Measurements from ENCODE around the gene ARPC1A. TPM values are rescaled to one million over a fixed set of nuclear protein-coding genes. Genes with fewer than 3 reads are reported as not detected.

ARPC1A gene
- total and polyA plus RNA-seq, 2 of the 8 experiments (the other 6 are each of a cell fraction or from before 2014, with no cell fraction given): 123 to 155 TPM

DNA sequence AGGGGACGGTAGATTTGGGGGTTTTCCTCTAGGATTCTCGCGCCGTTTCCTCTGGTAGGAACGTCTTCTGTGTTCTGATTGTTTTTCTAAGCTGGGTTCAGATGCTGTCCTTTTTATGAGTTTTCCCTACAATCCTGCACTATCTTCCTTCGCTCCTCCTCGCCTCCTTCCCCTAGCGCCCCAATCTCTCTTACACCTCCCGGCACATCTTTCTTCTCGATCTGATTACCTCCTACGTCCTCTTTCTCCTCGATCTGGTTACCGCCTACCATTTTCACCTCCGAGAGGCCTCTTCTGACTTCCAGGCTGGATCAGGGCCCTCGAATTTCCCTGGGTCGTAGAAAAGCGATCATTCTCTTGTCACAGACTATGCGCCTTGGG lies 83.5 kb downstream of the ARPC1A start (continued):
- TF ChIP-seq, protein P1, sequence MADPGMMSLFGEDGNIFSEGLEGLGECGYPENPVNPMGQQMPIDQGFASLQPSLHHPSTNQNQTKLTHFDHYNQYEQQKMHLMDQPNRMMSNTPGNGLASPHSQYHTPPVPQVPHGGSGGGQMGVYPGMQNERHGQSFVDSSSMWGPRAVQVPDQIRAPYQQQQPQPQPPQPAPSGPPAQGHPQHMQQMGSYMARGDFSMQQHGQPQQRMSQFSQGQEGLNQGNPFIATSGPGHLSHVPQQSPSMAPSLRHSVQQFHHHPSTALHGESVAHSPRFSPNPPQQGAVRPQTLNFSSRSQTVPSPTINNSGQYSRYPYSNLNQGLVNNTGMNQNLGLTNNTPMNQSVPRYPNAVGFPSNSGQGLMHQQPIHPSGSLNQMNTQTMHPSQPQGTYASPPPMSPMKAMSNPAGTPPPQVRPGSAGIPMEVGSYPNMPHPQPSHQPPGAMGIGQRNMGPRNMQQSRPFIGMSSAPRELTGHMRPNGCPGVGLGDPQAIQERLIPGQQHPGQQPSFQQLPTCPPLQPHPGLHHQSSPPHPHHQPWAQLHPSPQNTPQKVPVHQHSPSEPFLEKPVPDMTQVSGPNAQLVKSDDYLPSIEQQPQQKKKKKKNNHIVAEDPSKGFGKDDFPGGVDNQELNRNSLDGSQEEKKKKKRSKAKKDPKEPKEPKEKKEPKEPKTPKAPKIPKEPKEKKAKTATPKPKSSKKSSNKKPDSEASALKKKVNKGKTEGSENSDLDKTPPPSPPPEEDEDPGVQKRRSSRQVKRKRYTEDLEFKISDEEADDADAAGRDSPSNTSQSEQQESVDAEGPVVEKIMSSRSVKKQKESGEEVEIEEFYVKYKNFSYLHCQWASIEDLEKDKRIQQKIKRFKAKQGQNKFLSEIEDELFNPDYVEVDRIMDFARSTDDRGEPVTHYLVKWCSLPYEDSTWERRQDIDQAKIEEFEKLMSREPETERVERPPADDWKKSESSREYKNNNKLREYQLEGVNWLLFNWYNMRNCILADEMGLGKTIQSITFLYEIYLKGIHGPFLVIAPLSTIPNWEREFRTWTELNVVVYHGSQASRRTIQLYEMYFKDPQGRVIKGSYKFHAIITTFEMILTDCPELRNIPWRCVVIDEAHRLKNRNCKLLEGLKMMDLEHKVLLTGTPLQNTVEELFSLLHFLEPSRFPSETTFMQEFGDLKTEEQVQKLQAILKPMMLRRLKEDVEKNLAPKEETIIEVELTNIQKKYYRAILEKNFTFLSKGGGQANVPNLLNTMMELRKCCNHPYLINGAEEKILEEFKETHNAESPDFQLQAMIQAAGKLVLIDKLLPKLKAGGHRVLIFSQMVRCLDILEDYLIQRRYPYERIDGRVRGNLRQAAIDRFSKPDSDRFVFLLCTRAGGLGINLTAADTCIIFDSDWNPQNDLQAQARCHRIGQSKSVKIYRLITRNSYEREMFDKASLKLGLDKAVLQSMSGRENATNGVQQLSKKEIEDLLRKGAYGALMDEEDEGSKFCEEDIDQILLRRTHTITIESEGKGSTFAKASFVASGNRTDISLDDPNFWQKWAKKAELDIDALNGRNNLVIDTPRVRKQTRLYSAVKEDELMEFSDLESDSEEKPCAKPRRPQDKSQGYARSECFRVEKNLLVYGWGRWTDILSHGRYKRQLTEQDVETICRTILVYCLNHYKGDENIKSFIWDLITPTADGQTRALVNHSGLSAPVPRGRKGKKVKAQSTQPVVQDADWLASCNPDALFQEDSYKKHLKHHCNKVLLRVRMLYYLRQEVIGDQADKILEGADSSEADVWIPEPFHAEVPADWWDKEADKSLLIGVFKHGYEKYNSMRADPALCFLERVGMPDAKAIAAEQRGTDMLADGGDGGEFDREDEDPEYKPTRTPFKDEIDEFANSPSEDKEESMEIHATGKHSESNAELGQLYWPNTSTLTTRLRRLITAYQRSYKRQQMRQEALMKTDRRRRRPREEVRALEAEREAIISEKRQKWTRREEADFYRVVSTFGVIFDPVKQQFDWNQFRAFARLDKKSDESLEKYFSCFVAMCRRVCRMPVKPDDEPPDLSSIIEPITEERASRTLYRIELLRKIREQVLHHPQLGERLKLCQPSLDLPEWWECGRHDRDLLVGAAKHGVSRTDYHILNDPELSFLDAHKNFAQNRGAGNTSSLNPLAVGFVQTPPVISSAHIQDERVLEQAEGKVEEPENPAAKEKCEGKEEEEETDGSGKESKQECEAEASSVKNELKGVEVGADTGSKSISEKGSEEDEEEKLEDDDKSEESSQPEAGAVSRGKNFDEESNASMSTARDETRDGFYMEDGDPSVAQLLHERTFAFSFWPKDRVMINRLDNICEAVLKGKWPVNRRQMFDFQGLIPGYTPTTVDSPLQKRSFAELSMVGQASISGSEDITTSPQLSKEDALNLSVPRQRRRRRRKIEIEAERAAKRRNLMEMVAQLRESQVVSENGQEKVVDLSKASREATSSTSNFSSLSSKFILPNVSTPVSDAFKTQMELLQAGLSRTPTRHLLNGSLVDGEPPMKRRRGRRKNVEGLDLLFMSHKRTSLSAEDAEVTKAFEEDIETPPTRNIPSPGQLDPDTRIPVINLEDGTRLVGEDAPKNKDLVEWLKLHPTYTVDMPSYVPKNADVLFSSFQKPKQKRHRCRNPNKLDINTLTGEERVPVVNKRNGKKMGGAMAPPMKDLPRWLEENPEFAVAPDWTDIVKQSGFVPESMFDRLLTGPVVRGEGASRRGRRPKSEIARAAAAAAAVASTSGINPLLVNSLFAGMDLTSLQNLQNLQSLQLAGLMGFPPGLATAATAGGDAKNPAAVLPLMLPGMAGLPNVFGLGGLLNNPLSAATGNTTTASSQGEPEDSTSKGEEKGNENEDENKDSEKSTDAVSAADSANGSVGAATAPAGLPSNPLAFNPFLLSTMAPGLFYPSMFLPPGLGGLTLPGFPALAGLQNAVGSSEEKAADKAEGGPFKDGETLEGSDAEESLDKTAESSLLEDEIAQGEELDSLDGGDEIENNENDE (IDR thresholded peaks at IDR 0.05; ENCODE audit: insufficient replicate concordance, low read length): no peak
